ENCODE measurements around the gene GSTT4.
"Not testable (repeated sequence)": the region's sequence is repeated elsewhere in the genome, so short reads cannot be mapped to it uniquely, and the experiment has no call there.

- TF ChIP-seq CHD2 (IDR thresholded peaks at IDR 0.05; ENCODE audit: low read depth, low read length); STAT6 (CRISPR knock-in tag; IDR thresholded peaks at IDR 0.05); SMARCC2 (IDR thresholded peaks at IDR 0.05; ENCODE audit: low read depth); GABPA (tag; conservative IDR thresholded peaks at IDR 0.05; ENCODE audit: low read depth); SRSF3 (IDR thresholded peaks at IDR 0.05; ENCODE audit: insufficient read depth, low read length); ETS1 (conservative IDR thresholded peaks at IDR 0.05; ENCODE audit: control insufficient read depth, low read depth, low read length); ATF2 (CRISPR knock-in tag; IDR thresholded peaks at IDR 0.05): not testable (repeated sequence)
- TF ChIP-seq, protein P1, sequence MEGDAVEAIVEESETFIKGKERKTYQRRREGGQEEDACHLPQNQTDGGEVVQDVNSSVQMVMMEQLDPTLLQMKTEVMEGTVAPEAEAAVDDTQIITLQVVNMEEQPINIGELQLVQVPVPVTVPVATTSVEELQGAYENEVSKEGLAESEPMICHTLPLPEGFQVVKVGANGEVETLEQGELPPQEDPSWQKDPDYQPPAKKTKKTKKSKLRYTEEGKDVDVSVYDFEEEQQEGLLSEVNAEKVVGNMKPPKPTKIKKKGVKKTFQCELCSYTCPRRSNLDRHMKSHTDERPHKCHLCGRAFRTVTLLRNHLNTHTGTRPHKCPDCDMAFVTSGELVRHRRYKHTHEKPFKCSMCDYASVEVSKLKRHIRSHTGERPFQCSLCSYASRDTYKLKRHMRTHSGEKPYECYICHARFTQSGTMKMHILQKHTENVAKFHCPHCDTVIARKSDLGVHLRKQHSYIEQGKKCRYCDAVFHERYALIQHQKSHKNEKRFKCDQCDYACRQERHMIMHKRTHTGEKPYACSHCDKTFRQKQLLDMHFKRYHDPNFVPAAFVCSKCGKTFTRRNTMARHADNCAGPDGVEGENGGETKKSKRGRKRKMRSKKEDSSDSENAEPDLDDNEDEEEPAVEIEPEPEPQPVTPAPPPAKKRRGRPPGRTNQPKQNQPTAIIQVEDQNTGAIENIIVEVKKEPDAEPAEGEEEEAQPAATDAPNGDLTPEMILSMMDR (IDR thresholded peaks at IDR 0.05 in 2 of 3, conservative IDR thresholded peaks at IDR 0.05 in 1 of 3; ENCODE audit: insufficient read depth in 2 of 3, low read depth in 1 of 3, low read length in 3 of 3): peak in 2 of 3 experiments; percentile 12 to 40; a peak in 1 of 6 replicates
- TF ChIP-seq, protein P2, sequence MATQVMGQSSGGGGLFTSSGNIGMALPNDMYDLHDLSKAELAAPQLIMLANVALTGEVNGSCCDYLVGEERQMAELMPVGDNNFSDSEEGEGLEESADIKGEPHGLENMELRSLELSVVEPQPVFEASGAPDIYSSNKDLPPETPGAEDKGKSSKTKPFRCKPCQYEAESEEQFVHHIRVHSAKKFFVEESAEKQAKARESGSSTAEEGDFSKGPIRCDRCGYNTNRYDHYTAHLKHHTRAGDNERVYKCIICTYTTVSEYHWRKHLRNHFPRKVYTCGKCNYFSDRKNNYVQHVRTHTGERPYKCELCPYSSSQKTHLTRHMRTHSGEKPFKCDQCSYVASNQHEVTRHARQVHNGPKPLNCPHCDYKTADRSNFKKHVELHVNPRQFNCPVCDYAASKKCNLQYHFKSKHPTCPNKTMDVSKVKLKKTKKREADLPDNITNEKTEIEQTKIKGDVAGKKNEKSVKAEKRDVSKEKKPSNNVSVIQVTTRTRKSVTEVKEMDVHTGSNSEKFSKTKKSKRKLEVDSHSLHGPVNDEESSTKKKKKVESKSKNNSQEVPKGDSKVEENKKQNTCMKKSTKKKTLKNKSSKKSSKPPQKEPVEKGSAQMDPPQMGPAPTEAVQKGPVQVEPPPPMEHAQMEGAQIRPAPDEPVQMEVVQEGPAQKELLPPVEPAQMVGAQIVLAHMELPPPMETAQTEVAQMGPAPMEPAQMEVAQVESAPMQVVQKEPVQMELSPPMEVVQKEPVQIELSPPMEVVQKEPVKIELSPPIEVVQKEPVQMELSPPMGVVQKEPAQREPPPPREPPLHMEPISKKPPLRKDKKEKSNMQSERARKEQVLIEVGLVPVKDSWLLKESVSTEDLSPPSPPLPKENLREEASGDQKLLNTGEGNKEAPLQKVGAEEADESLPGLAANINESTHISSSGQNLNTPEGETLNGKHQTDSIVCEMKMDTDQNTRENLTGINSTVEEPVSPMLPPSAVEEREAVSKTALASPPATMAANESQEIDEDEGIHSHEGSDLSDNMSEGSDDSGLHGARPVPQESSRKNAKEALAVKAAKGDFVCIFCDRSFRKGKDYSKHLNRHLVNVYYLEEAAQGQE (IDR thresholded peaks at IDR 0.05; ENCODE audit: borderline replicate concordance): not testable (repeated sequence)
- TF ChIP-seq, protein P2 (CRISPR knock-in tag; IDR thresholded peaks at IDR 0.05; ENCODE audit: low read depth): not testable (repeated sequence)
These were observed 52.4 kb downstream of the GSTT4 start for GRCh38 chr22:23952794-23953405.

Measured in K562 (cell line).